PC-3 (cell line): ENCODE measurements around the gene RGS11. TPM values are rescaled to one million over a fixed set of nuclear protein-coding genes. Genes with fewer than 3 reads are reported as not detected.

Experiments
- ATAC-seq: fragments of 200-7000 bp; cut with Tn5 transposase; 2 replicates; pipeline ENCODE4 v1.9.1; 2020; ENCODE audit warnings: mild to moderate bottlenecking, moderate library complexity
- BruUV-seq: library from RNA; stranded (reverse); fragments of 400-500 nt; replicated peaks from 2 replicates; lab custom pipeline; 2021; lab: Mats Ljungman, UMichigan
- CTCF ChIA-PET: fragments of 300-600 bp; sonication (Branson Sonifier 250); formaldehyde crosslinking; loops from one replicate; lab custom pipeline; 2022; ENCODE audit warnings: antibody characterized with exemption; lab: Charles Lee
- POLR2A ChIA-PET: fragments of 300-600 bp; sonication (Branson Sonifier 250); formaldehyde crosslinking; loops from one replicate; lab custom pipeline; 2022; ENCODE audit warnings: antibody characterized with exemption; ENCODE audit not compliant: unreplicated experiment; lab: Charles Lee
- DNase-seq: peaks from one replicate; pipeline ENCODE4 v3.0.0-alpha.2; 2015
- H2AFZ ChIP-seq: fragments of 300-600 bp; sonication (generic); 2 replicates; pipeline ENCODE4 v1.6.0; 2016; ENCODE audit warnings: antibody characterized with exemption, low read length
- H3F3A ChIP-seq: fragments of 300-600 bp; sonication (generic); one replicate; pipeline ENCODE4 v1.6.0; 2017; ENCODE audit warnings: antibody characterized with exemption, low read length, control low read depth, mild to moderate bottlenecking; ENCODE audit not compliant: unreplicated experiment
- H3K27ac ChIP-seq: fragments of 300-600 bp; sonication (generic); 2 replicates; pipeline ENCODE4 v1.5.1; 2016; ENCODE audit warnings: mild to moderate bottlenecking, low read length
- H3K27me3 ChIP-seq: fragments of 300-600 bp; sonication (generic); 2 replicates; pipeline ENCODE4 v1.6.1; 2016; ENCODE audit warnings: low read length, mixed read lengths
- H3K36me3 ChIP-seq: fragments of 300-600 bp; sonication (generic); 2 replicates; pipeline ENCODE4 v1.6.1; 2016; ENCODE audit warnings: low read depth, mixed run types, low read length, mixed read lengths
- H3K4me1 ChIP-seq: fragments of 300-600 bp; sonication (generic); 2 replicates; pipeline ENCODE4 v1.5.1; 2016; ENCODE audit warnings: low read length; ENCODE audit not compliant: insufficient read depth
- H3K4me2 ChIP-seq: fragments of 300-600 bp; sonication (generic); 2 replicates; pipeline ENCODE4 v1.6.0; 2016; ENCODE audit warnings: low read length
- H3K4me3 ChIP-seq: fragments of 300-600 bp; sonication (generic); 2 replicates; pipeline ENCODE4 v1.5.1; 2016; ENCODE audit warnings: mild to moderate bottlenecking, low read length, mixed read lengths
- H3K79me2 ChIP-seq: fragments of 300-600 bp; sonication (generic); 2 replicates; pipeline ENCODE4 v1.6.1; 2017; ENCODE audit warnings: low read length, mixed read lengths
- H3K9ac ChIP-seq: fragments of 300-600 bp; sonication (generic); 2 replicates; pipeline ENCODE4 v1.6.0; 2016; ENCODE audit warnings: mild to moderate bottlenecking, low read length
- H3K9me2 ChIP-seq: fragments of 300-600 bp; sonication (generic); replicated peaks from 2 replicates; pipeline ENCODE4 v1.6.1; 2016; ENCODE audit warnings: mixed run types, low read length, mixed read lengths
- H3K9me3 ChIP-seq: fragments of 300-600 bp; sonication (generic); 2 replicates; pipeline ENCODE4 v1.6.1; 2016; ENCODE audit warnings: low read length, mixed read lengths
- H4K20me1 ChIP-seq: fragments of 300-600 bp; sonication (generic); 2 replicates; pipeline ENCODE4 v1.6.1; 2016; ENCODE audit warnings: low read length, mixed read lengths
- CTCF ChIP-seq: fragments of 300-600 bp; sonication (generic); conservative IDR thresholded peaks from 2 replicates; pipeline ENCODE4 v1.5.1; 2017; ENCODE audit warnings: antibody characterized with exemption, low read depth, mild to moderate bottlenecking, low read length
- EZH2 ChIP-seq: fragments of 300-600 bp; sonication (generic); IDR thresholded peaks from one replicate; pipeline ENCODE4 v1.6.1; 2017; ENCODE audit warnings: antibody characterized with exemption, mild to moderate bottlenecking, low read length; ENCODE audit not compliant: unreplicated experiment
- EZH2phosphoT487 ChIP-seq: fragments of 300-600 bp; sonication (generic); IDR thresholded peaks from 2 replicates; pipeline ENCODE4 v1.6.1; 2018; ENCODE audit warnings: mild to moderate bottlenecking, antibody characterized with exemption, low read length, borderline replicate concordance
- intact Hi-C: fragments of 100-400 bp; cut with micrococcal nuclease; formaldehyde crosslinking; loops from 2 replicates; pipeline ENCODE4 v1.9.0; 2023
- total RNA-seq: library from RNA; depleted of rRNA; stranded (reverse); fragments of >200 nt; gene quantifications from 2 replicates; pipeline ENCODE4 v1.2.3, GENCODE V29; 2014

Gene RGS11
- total RNA-seq, 1 experiment from 2014 or later, result 1.2 TPM

DNA sequence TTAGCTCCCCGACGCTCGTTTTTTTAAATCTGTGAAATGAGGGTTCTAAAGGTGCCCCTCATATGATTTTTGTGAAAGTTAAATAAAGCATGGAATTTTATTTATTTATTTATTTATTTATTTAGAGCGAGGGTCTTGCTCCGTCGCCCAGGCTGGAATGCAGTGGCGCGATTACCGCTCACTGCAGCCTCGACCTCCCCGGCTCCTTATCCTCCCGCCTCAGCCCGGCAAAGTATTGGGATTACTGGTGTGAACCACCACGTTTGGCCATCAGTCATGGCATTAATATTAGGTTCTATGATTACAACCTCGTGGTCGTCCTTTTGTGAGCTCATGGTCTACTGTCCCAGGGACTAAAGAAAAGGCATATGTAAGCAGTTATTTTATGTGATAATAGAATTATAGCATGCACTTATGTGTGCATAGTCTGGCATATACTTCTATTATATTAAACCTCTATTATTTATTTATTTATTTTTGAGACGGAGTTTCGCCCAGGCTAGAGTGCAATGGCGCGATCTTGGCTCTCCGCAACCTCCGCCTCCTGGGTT lies 45.9 kb downstream of the RGS11 start:
- ChIA-PET CTCF (no interaction called here), POLR2A (interaction anchor here (0.6 kb wide), 1 partner anchor 122 kb away, joined by 3 read pairs; the partner anchor contains the start of gene AXIN1)
- peak overlapping the region; percentile 86 for H2AFZ ChIP-seq
- no peak for ATAC-seq
- peak overlapping the region; percentile 91 for H3K4me2 ChIP-seq
- peaks cover 41% of the 10 kb centered on the region for H3K79me2 ChIP-seq
- BruUV-seq, result no TSS peak
- H3K4me1 ChIP-seq, result peaks cover 25% of the 10 kb centered on the region
- H3K9me3 ChIP-seq, result no peaks in the 10 kb centered on the region
- H3K36me3 ChIP-seq, result peaks cover 23% of the 10 kb centered on the region
- peak overlapping the region; percentile 99 for H3K4me3 ChIP-seq
- no peak for TF ChIP-seq EZH2
- H3K9ac ChIP-seq, result no peak overlapping the region
- no peaks in the 10 kb centered on the region for H3K27me3 ChIP-seq
- no peaks in the 10 kb centered on the region for H3F3A ChIP-seq
- intact Hi-C loops, result no loop called here
- no peak for DNase-seq
- no peak overlapping the region for H3K27ac ChIP-seq
- no peaks in the 10 kb centered on the region for H3K9me2 ChIP-seq
- H4K20me1 ChIP-seq, result peaks cover 28% of the 10 kb centered on the region

- H3K4me1 ChIP-seq, result peaks cover 25% of the 10 kb centered on the region
- ChIA-PET CTCF (interaction anchor here (0.9 kb wide), 1 partner anchor 122 kb away, joined by 3 read pairs; no protein-coding TSS in a partner anchor), POLR2A (interaction anchor here (0.6 kb wide), 1 partner anchor 123 kb away, joined by 3 read pairs; the partner anchor contains the start of gene AXIN1)
- peak within 1 kb of the TSS; percentile 99 for H3K4me3 ChIP-seq
- H3K9me3 ChIP-seq, result no peaks in the 10 kb centered on the region
- DNase-seq (peak; percentile 81), ATAC-seq (peak; percentile 91)
- H4K20me1 ChIP-seq, result peaks cover 28% of the 10 kb centered on the region
- H3K27me3 ChIP-seq, result no peaks in the 10 kb centered on the region
- H3K79me2 ChIP-seq, result peaks cover 43% of the 10 kb centered on the region
- H2AFZ ChIP-seq, result peak within 1 kb of the TSS; percentile 86
- BruUV-seq, result TSS peak; percentile 50
- intact Hi-C loops, result no loop called here
- H3K36me3 ChIP-seq, result peaks cover 25% of the 10 kb centered on the region
- no peaks in the 10 kb centered on the region for H3K9me2 ChIP-seq
- H3K4me2 ChIP-seq, result peak within 1 kb of the TSS; percentile 91
- TF ChIP-seq CTCF (no peak), EZH2 (no peak), EZH2phosphoT487 (no peak)
- peak within 1 kb of the TSS; percentile 96 for H3K9ac ChIP-seq
- H3K27ac ChIP-seq, result peak within 1 kb of the TSS; percentile 59
- H3F3A ChIP-seq, result no peaks in the 10 kb centered on the region
These were observed 46.7 kb downstream of the RGS11 start, which contains the start of gene LUC7L for GRCh38 chr16:228852-229730. Gene LUC7L, minus strand, starts transcription at chr16:229449. Its CDS starts 110 bp downstream, at chr16:229339.

DNA sequence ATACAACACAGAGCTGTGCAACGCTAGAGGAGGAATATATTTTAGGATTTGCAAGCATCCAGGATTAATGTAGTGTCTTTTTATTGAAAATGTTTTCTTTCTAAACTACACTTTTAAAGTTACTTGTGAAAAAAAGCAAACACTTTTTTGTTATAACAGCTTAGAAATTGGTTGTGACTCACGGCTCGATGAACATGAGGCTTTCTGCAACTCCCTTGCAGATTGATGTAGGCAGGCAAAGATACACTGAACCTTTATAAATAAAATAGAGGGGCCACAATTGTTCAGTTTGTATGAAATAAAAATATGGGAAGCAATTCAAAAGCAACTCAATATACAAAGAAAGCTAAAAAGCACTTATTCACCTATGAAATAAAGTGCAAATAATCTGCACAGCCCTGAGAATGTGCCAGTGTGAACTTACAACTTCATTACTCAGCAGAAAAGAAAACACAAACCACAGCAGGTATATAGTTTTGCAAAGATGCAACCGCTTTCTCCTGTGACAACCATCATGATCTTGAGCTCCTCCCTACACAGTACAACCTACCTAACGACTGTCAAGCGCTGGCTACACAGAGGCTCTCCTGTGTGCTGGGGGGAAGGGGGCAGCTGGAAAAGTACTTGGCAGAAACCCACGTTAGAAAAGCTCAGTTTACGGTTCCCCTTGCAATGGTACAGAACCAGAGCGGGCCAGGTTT lies 47.4 kb downstream of the RGS11 start:
- POLR2A ChIA-PET, result no interaction called here

More for the DNA sequence above, 47.4 kb downstream of the RGS11 start:
- intact Hi-C loops, result no loop called here
- H3K36me3 ChIP-seq, result peaks cover 25% of the 10 kb centered on the region
- H2AFZ ChIP-seq, result peak overlapping the region; percentile 86; the same call in 1 of the 2 replicates
- H3K27me3 ChIP-seq, result no peaks in the 10 kb centered on the region
- H4K20me1 ChIP-seq, result peaks cover 28% of the 10 kb centered on the region
- no peaks in the 10 kb centered on the region for H3K9me3 ChIP-seq
- H3K4me3 ChIP-seq, result peak overlapping the region; percentile 99
- peak overlapping the region; percentile 59 for H3K27ac ChIP-seq
- no peak for TF ChIP-seq EZH2phosphoT487
- no peak for TF ChIP-seq CTCF
- TF ChIP-seq EZH2, result no peak
- DNase-seq, result peak; percentile 5
- peaks cover 25% of the 10 kb centered on the region for H3K4me1 ChIP-seq
- BruUV-seq, result TSS peak; percentile 40
- peak overlapping the region; percentile 96 for H3K9ac ChIP-seq
- H3K9me2 ChIP-seq, result no peaks in the 10 kb centered on the region
- peak overlapping the region; percentile 91 for H3K4me2 ChIP-seq
- CTCF ChIA-PET, result interaction anchor here (0.5 to 0.9 kb wide), 3 partner anchors 34 to 134 kb away, joined by 3 read pairs; no protein-coding TSS in a partner anchor
- no peaks in the 10 kb centered on the region for H3F3A ChIP-seq
- peak; percentile 35 for ATAC-seq
- peaks cover 47% of the 10 kb centered on the region for H3K79me2 ChIP-seq
